Measurements from ENCODE around the gene COG1. TPM values are rescaled to one million over a fixed set of nuclear protein-coding genes. Genes with fewer than 3 reads are reported as not detected.

COG1 gene
- total RNA-seq, 4 donors from 2014 or later, result 48.3 to 83.3 (median 62.9) TPM

DNA sequence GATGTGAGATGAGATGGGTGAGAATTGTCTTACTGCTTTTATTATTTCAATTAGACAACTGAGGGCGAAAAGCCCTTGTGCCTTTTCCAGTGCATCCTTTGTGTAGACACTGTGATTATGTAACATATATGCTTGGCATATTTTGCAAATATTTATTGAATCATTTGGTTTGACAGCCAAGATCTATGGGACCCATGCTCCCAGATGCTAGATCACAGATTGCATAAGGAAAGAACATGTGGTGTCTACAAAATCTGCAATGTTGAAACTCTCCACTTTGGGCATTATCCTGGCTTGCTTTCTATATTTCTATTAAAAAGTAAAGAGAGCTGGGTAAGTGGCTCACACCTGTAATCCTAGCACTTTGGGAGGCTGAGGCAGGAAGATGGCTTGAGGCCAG, 4.8 kb upstream of the COG1 start:
- H3K4me1 ChIP-seq, result peaks cover 0 to 6% (median 2%) of the 10 kb centered on the region in 4 donors
- H3K27ac ChIP-seq, result no peak overlapping the region
- no peaks in the 10 kb centered on the region for H3K9me3 ChIP-seq
- H3K4me3 ChIP-seq, result no peak overlapping the region
- H3K27me3 ChIP-seq, result no peaks in the 10 kb centered on the region
- no peak for DNase-seq
- TF ChIP-seq, protein P1, sequence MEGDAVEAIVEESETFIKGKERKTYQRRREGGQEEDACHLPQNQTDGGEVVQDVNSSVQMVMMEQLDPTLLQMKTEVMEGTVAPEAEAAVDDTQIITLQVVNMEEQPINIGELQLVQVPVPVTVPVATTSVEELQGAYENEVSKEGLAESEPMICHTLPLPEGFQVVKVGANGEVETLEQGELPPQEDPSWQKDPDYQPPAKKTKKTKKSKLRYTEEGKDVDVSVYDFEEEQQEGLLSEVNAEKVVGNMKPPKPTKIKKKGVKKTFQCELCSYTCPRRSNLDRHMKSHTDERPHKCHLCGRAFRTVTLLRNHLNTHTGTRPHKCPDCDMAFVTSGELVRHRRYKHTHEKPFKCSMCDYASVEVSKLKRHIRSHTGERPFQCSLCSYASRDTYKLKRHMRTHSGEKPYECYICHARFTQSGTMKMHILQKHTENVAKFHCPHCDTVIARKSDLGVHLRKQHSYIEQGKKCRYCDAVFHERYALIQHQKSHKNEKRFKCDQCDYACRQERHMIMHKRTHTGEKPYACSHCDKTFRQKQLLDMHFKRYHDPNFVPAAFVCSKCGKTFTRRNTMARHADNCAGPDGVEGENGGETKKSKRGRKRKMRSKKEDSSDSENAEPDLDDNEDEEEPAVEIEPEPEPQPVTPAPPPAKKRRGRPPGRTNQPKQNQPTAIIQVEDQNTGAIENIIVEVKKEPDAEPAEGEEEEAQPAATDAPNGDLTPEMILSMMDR (IDR thresholded peaks at IDR 0.05), result no peak
- TF ChIP-seq POLR2A (IDR thresholded peaks at IDR 0.05), result no peak
- no peaks in the 10 kb centered on the region for H3K36me3 ChIP-seq

DNA sequence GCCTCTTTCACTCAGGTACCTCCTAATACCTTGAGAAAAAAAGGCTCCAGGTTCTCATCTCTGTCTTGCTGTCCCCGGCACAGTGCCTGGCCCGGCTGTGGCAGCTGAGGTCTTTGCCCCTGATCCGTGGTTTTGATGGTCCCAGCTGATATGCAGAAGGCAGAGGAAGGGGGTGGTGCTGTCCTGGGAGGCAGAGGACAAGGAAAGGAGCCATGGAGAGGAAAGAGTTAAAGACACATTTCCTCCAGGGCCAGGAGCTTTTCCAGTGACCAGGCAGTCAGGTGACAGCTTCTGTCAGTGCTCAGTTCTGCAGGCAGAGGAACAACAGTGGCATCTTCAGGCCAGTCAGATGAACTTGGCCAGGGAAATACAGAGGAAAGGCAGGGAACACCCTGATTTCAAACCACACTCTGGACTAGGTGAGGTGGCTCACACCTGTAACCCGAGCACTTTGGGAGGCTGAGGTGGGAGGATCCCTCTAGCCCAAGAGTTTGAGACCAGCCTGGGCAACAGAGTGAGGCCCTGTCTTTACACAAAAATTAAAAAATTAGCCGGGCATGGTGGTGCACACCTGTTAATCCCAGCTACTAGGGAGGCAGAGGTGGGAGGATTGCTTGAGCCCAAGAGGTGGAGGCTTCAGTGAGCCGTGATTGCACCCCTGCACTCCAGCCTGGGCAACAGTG, 3.3 kb upstream of the COG1 start:
- Histone ChIP-seq H3K4me3 (no peak overlapping the region), H3K36me3 (no peaks in the 10 kb centered on the region), H3K27me3 (no peaks in the 10 kb centered on the region), H3K27ac (no peak overlapping the region), H3K9me3 (no peaks in the 10 kb centered on the region), H3K4me1 (peaks cover 0 to 5% (median 4%) of the 10 kb centered on the region in 4 donors)
- DNase-seq, result peak in 1 of 3 donors; percentile 22
- TF ChIP-seq, protein P1 (IDR thresholded peaks at IDR 0.05), result peak in 4 of 6 experiments; percentile 26 to 76 (median 69)
- TF ChIP-seq POLR2A (IDR thresholded peaks at IDR 0.05), result no peak

DNA sequence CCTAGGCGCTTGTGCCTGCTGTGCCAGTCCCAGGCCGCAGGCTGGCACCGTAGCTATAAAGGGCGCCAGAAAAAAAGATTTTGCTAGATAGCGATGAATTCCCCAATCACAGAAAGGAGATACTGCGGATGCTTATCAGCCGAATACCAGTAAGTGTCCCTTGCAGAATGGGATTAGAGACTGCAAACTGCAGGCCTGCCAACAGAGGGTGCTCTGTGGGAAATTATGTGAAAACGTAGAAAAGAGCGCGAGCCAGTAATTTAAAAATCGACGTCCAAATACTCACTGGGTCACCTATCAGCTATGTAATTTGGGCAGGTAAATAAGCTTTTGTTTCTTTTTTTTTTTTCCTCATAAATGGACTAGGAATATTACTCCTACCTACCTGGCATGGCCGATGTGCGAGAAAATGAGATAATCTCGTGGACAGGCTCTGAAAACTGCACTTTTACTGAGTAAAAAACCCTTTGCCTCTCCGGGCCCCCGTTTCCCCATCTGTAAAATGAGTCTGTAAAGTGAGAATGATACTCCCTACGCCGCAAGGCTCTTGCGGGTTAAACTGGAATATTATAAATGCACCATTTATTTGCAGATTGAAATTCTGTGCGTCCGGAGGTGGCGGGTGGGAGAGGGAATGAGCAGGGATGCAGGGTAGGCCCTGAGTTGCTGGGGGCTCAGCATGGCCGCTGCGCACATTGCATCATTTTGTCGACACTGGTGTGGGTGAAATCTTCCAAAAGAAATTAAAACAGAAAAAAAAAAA, 1.2 kb upstream of the COG1 start:
- H3K4me3 ChIP-seq, result peak overlapping the region; percentile 55 to 95 (median 81)
- H3K27ac ChIP-seq, result peak overlapping the region; percentile 71 to 94 (median 91)
- H3K27me3 ChIP-seq, result no peaks in the 10 kb centered on the region
- no peak for TF ChIP-seq POLR2A (IDR thresholded peaks at IDR 0.05)
- TF ChIP-seq, protein P1 (IDR thresholded peaks at IDR 0.05), result peak; percentile 80 to 90 (median 86)
- peak; percentile 70 to 89 (median 81) for DNase-seq
- no peaks in the 10 kb centered on the region for H3K9me3 ChIP-seq
- H3K36me3 ChIP-seq, result peaks cover 0 to 5% (median 0%) of the 10 kb centered on the region in 3 donors
- H3K4me1 ChIP-seq, result peaks cover 0 to 5% (median 4%) of the 10 kb centered on the region in 4 donors

DNA sequence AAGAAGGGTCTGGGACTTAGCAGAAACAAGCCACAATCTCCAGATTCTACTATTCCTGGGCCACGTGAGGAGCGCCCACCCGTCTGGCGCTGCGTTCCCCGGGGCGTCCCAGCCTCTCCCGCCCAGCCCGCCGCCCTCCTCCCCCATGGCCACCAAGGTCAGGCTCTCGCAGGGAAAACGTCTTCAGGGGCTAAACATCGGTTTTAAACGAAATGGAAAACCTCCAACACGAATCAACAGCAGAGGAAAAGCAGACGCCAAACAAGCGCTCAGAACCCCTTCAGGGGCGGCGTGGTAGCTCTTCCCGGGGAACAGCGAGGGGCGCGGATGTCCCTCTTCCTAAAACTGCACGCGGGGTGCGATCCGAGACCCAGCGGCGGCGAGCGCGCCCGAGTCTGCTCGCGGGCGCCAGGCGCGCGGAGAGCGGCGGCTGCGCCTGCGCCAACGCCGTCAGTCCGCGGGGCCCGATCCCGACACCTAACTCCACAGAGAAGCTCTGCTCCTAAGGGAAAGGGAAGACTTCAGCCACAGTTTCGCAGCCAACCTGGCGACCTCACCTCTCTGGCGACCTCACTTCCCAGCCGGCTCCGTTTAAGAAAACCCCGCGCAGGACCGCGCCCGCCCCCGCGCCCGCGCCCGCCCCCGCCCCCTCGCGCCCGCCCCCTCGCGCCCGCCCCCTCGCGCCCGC, 505 bp upstream of the COG1 start:
- Histone ChIP-seq H3K36me3 (peaks cover 0 to 12% (median 0%) of the 10 kb centered on the region in 3 donors), H3K27ac (peak overlapping the region; percentile 71 to 94 (median 91)), H3K4me1 (peaks cover 0 to 5% (median 4%) of the 10 kb centered on the region in 4 donors), H3K4me3 (peak overlapping the region; percentile 55 to 95 (median 81)), H3K27me3 (no peaks in the 10 kb centered on the region), H3K9me3 (no peaks in the 10 kb centered on the region)
- TF ChIP-seq, protein P1 (IDR thresholded peaks at IDR 0.05), result peak in 1 of 6 experiments; percentile 12
- no peak for TF ChIP-seq POLR2A (IDR thresholded peaks at IDR 0.05)
- peak; percentile 57 to 83 (median 78) for DNase-seq

DNA sequence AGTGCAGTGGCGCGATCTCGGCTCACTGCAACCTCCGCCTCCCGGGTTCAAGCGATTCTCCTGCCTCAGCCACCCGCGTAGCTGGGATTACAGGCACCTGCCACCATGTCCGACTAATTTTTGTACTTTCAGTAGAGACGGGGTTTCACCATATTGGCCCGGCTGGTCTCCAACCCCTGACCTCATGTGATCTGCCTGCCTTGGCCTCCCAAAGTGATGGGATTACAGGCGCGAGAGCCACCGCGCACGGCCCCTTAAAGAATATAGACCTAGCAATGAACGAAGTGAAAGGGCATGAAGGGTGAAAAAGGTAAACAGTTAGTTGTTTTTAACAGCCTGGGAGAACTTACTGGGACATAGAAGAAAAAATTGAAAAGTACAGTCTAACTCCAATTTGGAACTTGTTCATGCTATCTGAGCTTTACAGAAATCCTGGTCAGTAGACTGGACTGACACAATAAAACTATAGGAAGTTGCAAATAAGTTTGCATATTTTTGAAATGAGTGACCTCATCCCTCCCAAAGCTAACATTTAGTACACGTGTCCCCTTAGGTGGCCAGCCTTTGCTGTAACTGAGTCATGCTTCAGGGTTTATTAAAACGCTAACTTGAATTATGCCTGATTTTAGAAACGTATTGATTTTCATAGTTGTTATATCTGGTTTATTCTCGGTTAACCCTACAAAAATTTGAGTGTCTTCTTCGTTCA, 1.8 kb downstream of the COG1 start:
- Histone ChIP-seq H3K4me3 (no peak overlapping the region), H3K27ac (no peak overlapping the region), H3K4me1 (peaks cover 0 to 5% (median 4%) of the 10 kb centered on the region in 4 donors), H3K27me3 (no peaks in the 10 kb centered on the region), H3K9me3 (no peaks in the 10 kb centered on the region), H3K36me3 (peaks cover 0 to 35% (median 0%) of the 10 kb centered on the region in 3 donors)
- no peak for TF ChIP-seq POLR2A (IDR thresholded peaks at IDR 0.05)
- TF ChIP-seq, protein P1 (IDR thresholded peaks at IDR 0.05), result no peak
- peak in 1 of 3 donors; percentile 32 for DNase-seq
